DND-41 (cell line): ENCODE measurements around the gene PDF.

ENCODE experiments used
- EZH2 ChIP-seq: IDR thresholded peaks from 3 replicates; pipeline ENCODE4 v1.6.1; 2012; ENCODE audit warnings: borderline replicate concordance, low read depth, mild to moderate bottlenecking, moderate library complexity, low read length, inconsistent platforms; ENCODE audit not compliant: severe bottlenecking
- TF ChIP-seq, protein P1 (sequence below): IDR thresholded peaks from 2 replicates; pipeline ENCODE4 v1.5.1; 2012; ENCODE audit warnings: borderline replicate concordance, low read length, moderate library complexity, mild to moderate bottlenecking; ENCODE audit not compliant: poor library complexity, severe bottlenecking; ENCODE audit errors: extremely low read depth

DNA sequence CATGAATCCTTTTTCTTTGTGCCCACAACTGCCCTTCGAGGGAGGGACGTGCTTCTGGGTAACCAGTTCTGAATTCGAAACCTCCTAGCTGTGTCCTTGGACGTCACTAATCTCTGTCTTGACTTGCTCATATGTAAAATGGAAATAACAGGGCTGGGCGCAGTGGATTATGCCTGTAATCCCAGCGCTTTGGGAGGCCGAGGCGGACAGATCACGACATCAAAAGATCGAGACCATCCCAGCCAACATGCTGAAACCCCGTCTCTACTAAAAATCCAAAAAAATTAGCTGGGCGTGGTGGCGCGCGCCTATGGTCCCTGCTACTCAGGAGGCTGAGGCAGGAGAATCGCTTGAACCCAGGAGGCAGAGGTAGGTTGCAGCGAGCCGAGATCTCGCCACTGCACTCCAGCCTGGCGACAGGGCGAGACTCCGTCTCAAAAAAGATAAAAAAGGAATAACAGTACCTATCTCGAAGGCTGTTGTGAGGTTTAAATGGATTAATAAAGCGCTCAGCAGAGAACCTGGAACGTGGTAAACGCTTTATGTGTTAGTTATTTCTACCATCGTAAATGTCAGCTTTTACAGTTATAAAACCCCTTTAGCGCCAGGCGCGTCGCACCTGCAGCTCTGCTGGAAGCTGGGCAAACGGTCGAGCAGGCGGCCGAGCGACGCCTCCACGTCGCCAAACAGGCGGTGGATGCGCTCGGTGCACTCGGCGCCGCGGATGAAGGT lies 8.3 kb upstream of the PDF start:
- TF ChIP-seq, protein P1, sequence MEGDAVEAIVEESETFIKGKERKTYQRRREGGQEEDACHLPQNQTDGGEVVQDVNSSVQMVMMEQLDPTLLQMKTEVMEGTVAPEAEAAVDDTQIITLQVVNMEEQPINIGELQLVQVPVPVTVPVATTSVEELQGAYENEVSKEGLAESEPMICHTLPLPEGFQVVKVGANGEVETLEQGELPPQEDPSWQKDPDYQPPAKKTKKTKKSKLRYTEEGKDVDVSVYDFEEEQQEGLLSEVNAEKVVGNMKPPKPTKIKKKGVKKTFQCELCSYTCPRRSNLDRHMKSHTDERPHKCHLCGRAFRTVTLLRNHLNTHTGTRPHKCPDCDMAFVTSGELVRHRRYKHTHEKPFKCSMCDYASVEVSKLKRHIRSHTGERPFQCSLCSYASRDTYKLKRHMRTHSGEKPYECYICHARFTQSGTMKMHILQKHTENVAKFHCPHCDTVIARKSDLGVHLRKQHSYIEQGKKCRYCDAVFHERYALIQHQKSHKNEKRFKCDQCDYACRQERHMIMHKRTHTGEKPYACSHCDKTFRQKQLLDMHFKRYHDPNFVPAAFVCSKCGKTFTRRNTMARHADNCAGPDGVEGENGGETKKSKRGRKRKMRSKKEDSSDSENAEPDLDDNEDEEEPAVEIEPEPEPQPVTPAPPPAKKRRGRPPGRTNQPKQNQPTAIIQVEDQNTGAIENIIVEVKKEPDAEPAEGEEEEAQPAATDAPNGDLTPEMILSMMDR = no peak
- TF ChIP-seq EZH2 = no peak
